Endometrial microvascular endothelial cells (primary cell): Measurements from ENCODE around the gene SRGAP3. TPM values are rescaled to one million over a fixed set of nuclear protein-coding genes. Genes with fewer than 3 reads are reported as not detected.
"Not testable (repeated sequence)": the region's sequence is repeated elsewhere in the genome, so short reads cannot be mapped to it uniquely, and the experiment has no call there.

Experiments used
- in situ Hi-C: cut with HindIII; loops from 2 replicates; pipeline ENCODE4 v1.10.0; 2017; ENCODE audit warnings: low sequenced_read_pairs, low pct_unique_long_range_greater_than_20kb; ENCODE audit errors: inconsistent ontology term
- total RNA-seq: library from RNA; depleted of rRNA; stranded (reverse); fragments of >200 nt; gene quantifications from one replicate; pipeline ENCODE4 v1.2.3, GENCODE V29; 2015; ENCODE audit errors: inconsistent ontology term

The SRGAP3 gene
- not detected for total RNA-seq

DNA sequence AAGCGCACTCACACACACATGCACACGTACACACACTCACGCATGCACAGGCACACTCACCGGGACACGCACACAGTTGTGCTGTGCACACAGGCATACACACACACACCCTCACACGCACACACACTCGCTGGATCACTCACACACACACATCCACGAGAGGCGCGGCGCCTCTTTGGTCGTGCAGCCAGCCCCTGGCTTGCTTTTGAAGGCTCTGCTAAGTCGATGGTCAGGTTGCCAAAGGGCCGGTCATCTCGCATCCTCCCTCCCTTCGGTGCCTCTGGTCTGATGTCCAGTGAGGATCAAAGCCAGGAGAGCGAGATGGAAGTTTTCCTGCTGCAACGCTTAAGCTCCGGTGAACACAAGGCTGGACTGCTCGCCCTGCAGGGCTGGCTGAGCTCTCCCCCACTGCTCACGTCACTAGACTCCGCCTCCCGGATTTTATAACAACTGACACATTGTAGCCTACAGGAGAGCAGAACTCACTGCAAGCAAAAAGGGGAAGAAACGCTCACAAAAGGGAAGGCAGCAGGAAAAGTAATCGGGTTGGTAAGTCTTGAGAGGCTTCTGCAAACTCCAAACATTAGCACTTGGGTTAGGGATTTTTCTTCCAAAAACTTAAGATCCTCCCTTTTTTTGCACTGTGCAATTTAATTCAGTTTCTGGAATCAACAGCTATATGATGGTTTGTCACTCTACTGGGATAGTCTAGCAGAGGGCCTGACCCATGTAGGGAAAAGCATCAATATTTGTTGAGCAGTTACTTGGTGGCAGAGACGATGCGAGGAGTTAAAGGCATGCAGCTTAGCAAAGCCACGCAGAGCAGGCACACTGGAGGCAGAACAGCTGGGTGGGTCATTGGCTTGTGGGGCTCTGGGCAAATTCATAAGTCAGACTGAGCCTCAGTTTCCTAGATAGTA is at the start of gene SRGAP3:
Gene SRGAP3, minus strand, starts transcription at position 374 of the 920 bp plus-strand sequence. CDS start 695 bp downstream, outside the sequence.
- in situ Hi-C loops = no loop called here

GRCh38 chr3:9298236-9298635 is 48.8 kb upstream of the SRGAP3 start:
- in situ Hi-C loops = no loop called here

GRCh38 chr3:9296241-9296640 is 46.8 kb upstream of the SRGAP3 start:
- in situ Hi-C loops = no loop called here

DNA sequence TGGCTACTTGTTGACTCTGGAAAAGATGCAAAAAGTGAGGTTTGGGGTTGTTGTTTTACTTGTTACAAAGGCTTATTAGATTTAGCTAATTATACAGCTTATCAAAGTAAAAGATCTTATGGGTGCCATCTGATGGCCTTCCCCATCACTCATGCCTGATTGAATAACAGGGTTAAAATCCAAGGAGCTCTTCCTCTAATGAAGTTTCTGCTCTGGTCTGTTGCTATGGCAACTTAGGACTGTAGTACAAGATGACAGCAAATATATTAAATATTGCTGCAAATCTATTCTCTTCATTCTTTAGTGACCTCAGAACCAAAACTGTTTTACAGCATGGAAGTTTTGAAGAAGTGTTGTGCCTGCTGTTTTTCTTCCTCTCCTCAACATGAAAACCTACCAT is 45.6 kb upstream of the SRGAP3 start:
- in situ Hi-C loops = no loop called here

- in situ Hi-C loops = not testable (repeated sequence)
These were observed 44.5 kb upstream of the SRGAP3 start for GRCh38 chr3:9293953-9294352.

- in situ Hi-C loops = no loop called here
These were observed 43.6 kb upstream of the SRGAP3 start for GRCh38 chr3:9293076-9293475.

DNA sequence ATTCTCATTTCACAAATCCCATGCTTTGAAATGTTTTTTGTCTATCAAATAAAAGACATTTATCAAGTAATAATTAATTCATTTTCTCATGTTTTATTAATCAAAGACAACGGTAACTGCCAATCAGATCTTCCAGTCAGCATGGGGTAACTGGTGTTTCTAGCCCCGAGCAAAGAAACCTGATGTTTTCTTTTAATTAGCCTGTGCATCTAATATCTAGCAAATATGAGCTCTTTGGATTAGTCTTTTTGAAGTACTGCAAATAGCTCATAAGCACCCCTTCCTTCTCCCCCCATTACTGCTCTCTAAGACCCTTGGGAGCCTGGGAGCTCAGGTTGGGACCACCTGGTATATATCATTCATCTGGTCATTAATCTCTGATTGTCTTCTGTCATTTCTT is 43.1 kb upstream of the SRGAP3 start:
- in situ Hi-C loops = no loop called here

GRCh38 chr3:9291821-9292410 is 42.5 kb upstream of the SRGAP3 start:
- in situ Hi-C loops = no loop called here

DNA sequence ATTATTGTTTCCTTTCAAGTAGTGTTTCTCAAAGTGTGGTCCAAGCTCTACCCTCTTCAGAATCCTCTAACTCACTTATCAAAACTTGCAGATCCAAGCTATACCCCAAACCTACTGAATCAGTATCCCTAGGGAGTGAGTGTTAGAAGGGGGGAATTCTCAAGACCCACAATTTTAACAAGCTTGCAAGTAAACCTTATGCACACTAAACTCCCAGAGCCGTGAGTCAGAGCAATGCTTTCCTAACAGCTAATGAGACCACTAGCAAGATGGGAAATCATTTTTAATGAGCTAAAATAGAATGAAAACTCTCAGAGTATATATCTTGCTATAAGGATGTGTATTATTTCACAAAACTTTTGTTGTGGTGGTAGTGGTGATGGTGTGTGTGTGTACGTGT is 41.1 kb upstream of the SRGAP3 start:
- in situ Hi-C loops = no loop called here

DNA sequence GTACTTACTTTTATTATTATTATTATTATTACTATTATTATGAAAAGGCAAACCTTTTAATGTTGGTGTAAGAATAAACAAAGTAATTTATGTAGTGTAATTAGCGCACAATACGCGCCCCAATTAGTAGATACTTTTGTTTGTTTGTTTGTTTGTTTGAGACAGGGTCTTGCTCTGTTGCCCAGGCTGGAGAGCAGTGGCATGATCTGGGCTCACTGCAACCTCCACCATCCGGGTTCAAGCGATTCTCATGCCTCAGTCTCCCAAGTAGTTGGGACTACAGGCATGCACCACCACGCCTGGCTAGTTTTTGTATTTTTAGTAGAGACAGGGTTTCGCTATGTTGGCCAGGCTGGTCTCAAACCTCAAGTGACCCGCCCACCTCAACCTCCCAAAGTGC is 32.1 kb upstream of the SRGAP3 start:
- in situ Hi-C loops = not testable (repeated sequence)

DNA sequence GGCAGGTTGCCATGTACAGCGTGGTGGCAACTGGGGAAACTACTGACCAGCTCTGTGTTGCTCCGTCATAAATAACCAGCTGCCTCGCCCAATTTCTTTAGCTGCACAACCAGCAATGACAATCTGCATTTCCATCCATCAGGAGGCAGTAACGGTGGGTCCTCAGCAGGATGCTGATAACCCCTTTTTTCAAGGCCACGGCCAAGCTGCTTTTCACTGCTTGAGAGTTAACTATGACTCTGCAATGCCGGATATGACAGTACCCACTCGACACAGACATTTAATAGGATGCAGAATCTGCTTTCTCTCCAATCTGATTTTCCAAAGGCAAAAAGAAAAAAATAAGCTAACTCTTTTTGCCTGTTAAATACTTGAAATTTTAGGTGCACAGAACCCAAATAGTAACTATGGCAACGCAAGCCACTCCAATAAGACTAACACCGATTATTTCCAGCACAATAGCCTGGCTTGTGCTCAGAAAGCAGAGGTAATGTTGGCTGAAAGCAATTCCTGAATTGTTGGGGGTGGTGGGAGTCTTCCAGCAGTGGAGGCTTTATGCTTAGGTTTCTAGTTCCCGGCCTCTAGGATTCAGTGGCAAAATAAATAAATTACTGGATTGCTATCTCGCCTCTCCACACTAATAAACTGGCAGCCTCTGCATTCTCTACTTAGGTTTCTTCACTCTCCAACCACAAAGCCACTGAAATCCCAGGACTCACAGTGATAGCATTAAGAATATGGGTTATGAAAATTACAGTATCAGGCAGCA is 31.2 kb upstream of the SRGAP3 start:
- in situ Hi-C loops = no loop called here

DNA sequence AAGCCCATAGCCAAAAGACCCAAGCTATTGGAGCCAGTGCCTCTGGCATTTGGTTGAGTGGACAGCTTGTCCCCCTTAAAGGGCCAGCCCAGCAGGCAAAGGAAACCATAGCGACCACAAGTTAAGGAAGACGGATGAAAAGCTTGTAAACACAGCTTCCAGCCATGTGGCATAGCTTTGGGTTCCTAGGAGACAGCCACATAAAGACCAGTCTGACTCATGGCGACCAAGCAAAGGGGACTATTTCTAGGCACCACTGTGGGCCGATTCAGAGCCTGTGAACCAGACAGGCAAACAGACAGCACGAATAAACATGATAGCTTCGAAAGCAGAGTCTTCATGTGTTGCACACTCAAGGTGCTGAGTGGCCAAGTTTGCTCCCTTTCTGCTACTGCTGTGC is 30.5 kb upstream of the SRGAP3 start:
- in situ Hi-C loops = no loop called here

DNA sequence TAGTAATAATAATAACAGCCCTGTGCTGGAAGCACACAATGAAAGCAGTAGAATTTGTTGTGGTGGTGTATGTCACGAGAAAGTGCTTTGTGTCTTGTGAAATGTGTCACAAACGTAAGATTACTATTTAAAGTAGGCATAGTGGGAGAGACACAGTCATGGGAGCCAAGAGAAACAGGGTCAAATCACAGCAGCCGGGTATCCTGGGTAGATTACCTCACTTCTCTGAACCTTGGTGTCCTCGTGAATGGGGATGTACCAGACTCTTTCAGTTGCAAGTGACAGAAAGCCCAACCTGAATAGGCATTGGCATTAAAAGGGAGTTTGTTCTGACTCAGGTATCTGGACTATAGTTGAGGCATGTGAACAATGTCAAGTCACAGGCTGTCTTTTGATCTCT is 29.1 kb upstream of the SRGAP3 start:
- in situ Hi-C loops = no loop called here

GRCh38 chr3:9278085-9278484 is 28.6 kb upstream of the SRGAP3 start:
- in situ Hi-C loops = no loop called here

DNA sequence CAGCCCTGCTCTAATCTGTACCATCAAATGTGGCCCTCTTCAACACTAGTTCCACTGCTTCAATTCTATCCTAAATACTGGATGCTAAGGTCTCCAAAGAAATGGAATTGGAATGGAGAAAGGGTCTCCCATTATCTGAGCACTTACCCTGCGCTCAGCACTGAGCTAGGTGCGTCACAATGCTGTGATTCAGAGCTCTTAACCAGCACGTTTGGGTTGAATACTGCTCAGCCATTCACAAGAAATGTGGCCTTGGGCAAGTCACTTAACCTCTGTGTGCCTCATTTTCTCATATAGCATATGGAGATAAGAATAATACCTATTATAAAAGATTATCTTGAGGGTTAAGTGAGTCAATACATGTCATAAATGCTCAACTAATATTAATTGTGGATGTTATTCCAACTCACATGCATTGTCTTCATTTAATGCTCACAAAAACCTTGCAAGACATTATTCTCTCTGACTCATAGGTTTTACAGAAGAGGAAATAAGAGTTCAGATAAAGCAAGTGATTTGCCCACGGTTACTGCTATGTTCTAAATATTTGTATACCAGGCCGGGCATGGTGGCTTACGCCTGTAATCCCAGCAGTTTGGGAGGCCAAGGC is 27.4 kb upstream of the SRGAP3 start:
- in situ Hi-C loops = no loop called here

DNA sequence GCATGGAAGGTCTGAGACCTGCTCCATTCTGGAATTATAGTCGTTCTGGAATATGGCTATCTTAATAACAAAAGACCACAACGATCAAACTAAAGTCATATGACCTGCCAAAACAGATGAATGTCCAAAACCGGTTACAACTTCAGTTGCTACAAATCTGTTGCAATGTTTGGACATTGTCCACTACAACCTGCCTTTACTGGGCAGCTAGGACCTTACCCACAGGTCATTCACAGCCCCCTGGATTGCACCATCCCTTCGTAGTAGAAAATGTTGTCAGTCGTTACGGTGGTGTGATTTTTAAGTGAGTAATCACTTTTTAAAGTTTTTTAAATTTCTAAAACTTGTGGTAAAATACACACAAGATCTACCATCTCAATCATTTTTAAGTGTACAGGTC is 22.5 kb upstream of the SRGAP3 start:
- in situ Hi-C loops = no loop called here

DNA sequence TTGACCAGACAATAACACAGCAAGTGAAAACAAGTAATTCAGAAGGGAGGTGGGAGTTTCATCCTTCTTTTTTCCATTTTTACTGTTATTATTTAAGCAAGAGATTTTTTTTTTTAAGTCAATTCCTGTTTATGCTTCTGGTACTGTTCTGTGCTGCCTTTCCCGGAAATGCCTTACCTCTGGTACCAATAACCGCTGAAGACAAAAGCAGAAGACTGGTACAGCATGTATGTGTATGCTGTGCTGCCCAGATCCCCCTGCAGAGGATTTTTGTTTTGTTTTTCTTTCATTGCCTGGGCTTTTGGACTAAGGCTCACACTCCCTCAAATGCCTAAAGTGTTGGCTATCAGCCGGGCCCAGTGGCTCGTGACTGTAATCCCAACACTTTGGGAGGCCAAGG is 21.3 kb upstream of the SRGAP3 start:
- in situ Hi-C loops = no loop called here

DNA sequence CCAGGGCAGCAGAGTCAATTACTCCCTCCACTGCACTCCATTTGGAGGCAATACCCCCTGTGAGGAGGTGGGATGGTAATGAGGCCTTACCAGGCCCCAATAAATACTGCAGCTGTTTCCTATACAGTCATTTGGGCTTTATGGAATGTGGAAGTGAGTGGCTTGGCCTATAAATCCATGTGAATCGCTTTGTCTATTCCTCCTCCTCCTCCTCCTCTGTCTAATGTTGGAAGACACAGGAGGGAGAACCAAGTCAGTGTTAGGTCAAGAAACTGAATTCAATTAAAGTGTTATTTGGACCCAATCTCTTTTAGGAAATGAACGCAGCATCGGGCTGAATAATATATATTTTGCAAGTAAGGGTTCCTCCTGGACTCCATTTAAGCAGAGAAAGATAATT is 17.3 kb upstream of the SRGAP3 start:
- in situ Hi-C loops = no loop called here

GRCh38 chr3:9260305-9260704 is 10.9 kb upstream of the SRGAP3 start:
- in situ Hi-C loops = no loop called here
